Mammary epithelial cell (primary cell): ENCODE data around the gene RALGPS1.

Source experiments
- EZH2 ChIP-seq: IDR thresholded peaks from 2 replicates; pipeline ENCODE4 v1.6.1; 2012; ENCODE audit warnings: low read length, inconsistent platforms, borderline replicate concordance
- TF ChIP-seq, protein P1 (sequence below), 2 donors: IDR thresholded peaks in 1 of 2; conservative IDR thresholded peaks in 1 of 2; 2 replicates each; pipeline ENCODE4 v1.5.1; 2011 to 2012; ENCODE audit warnings: inconsistent platforms in 2 of 2, low read length in 2 of 2, mild to moderate bottlenecking in 2 of 2, control low read depth in 1 of 2, low read depth in 1 of 2; ENCODE audit not compliant: insufficient read depth in 1 of 2; ENCODE audit errors: extremely low read depth in 1 of 2

DNA sequence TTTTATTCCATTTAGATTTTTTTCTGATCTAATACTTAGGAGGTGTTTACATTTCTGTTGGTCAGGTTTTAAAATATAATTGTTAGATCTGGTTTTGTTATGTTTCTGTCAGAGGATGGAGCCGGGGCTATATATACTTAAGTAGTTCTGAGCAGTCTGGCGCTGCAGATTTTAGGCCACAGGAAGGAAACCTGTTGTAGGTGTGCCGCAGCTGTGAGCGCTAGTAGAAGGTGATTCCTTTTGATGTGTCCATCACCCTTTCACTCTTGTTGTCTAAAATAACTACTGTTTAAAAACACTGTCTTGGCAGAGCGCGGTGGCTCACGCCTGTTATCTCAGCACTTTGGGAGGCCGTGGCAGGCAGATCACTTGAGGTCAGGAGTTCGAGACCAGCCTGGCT is 37.2 kb upstream of the RALGPS1 start:
- TF ChIP-seq, protein P1, sequence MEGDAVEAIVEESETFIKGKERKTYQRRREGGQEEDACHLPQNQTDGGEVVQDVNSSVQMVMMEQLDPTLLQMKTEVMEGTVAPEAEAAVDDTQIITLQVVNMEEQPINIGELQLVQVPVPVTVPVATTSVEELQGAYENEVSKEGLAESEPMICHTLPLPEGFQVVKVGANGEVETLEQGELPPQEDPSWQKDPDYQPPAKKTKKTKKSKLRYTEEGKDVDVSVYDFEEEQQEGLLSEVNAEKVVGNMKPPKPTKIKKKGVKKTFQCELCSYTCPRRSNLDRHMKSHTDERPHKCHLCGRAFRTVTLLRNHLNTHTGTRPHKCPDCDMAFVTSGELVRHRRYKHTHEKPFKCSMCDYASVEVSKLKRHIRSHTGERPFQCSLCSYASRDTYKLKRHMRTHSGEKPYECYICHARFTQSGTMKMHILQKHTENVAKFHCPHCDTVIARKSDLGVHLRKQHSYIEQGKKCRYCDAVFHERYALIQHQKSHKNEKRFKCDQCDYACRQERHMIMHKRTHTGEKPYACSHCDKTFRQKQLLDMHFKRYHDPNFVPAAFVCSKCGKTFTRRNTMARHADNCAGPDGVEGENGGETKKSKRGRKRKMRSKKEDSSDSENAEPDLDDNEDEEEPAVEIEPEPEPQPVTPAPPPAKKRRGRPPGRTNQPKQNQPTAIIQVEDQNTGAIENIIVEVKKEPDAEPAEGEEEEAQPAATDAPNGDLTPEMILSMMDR (conservative IDR thresholded peaks at IDR 0.05 in 1 of 2, IDR thresholded peaks at IDR 0.05 in 1 of 2; ENCODE audit: extremely low read depth in 1 of 2, insufficient read depth in 1 of 2, low read depth in 1 of 2, low read length in 2 of 2): no peak
- no peak for TF ChIP-seq EZH2
